ENCODE data around the gene EIF2AK2.

GRCh38 chr2:37109523-37109922, 47.3 kb downstream of the EIF2AK2 start:
- TF ChIP-seq CTCF (IDR thresholded peaks at IDR 0.05) (no peak), POLR2A (IDR thresholded peaks at IDR 0.05) (no peak), POLR2AphosphoS5 (IDR thresholded peaks at IDR 0.05) (no peak), EP300 (IDR thresholded peaks at IDR 0.05) (no peak)
